Cardiac muscle cell (in vitro differentiated cells and primary cell): ENCODE measurements around the gene KCNQ1. TPM values are rescaled to one million over a fixed set of nuclear protein-coding genes. Genes with fewer than 3 reads are reported as not detected.

Experiments
- DNase-seq, 2 donors: peaks; one replicate each; pipeline versions ENCODE4 v3.0.0 to v3.0.0-alpha.2; 2010 to 2017; ENCODE audit warnings: low read depth in 1 of 2, low spot score in 1 of 2
- H3K27ac ChIP-seq: fragments of 200-600 bp; sonication (generic); 2 replicates; pipeline ENCODE4 v1.5.1; 2016
- H3K27me3 ChIP-seq: fragments of 200-600 bp; sonication (generic); 2 replicates; pipeline ENCODE4 v1.6.0; 2016; ENCODE audit warnings: control low read depth
- H3K36me3 ChIP-seq: fragments of 200-600 bp; sonication (generic); 2 replicates; pipeline ENCODE4 v1.5.1; 2016; ENCODE audit warnings: control low read depth
- H3K4me1 ChIP-seq: fragments of 200-600 bp; sonication (generic); 2 replicates; pipeline ENCODE4 v1.8.1; 2017; ENCODE audit warnings: low read depth, mild to moderate bottlenecking, mixed run types
- H3K4me3 ChIP-seq: fragments of 200-600 bp; sonication (generic); 2 replicates; pipeline ENCODE4 v1.5.1; 2016; ENCODE audit warnings: mild to moderate bottlenecking
- H3K9me3 ChIP-seq: fragments of 200-600 bp; sonication (generic); 2 replicates; pipeline ENCODE4 v1.5.1; 2017; ENCODE audit warnings: low read depth, mild to moderate bottlenecking, control low read depth
- CTCF ChIP-seq: IDR thresholded peaks from 2 replicates; pipeline ENCODE4 v1.5.1; 2012; ENCODE audit warnings: low read depth, mild to moderate bottlenecking, low read length
- polyA plus RNA-seq: library from polyadenylated mRNA; unstranded; fragments of >200 nt; fragmentation: Nextera tagmentation; extraction: Ambion mirVana; gene quantifications from 2 replicates; pipeline ENCODE4 v1.2.1, GENCODE V29; 2016
- total RNA-seq: library from RNA; depleted of rRNA; stranded (reverse); fragments of >200 nt; gene quantifications from 2 replicates; pipeline ENCODE4 v1.2.3, GENCODE V29; 2016

Gene KCNQ1
- total and polyA plus RNA-seq, 2 experiments from 2014 or later = 13.9 to 18.6 TPM

GRCh38 chr11:2577991-2578928 lies 133.5 kb downstream of the KCNQ1 start:
- H3K36me3 ChIP-seq = no peaks in the 10 kb centered on the region
- no peak overlapping the region for H3K4me3 ChIP-seq
- peak in 1 of 2 donors; percentile 44 for DNase-seq
- H3K9me3 ChIP-seq = no peaks in the 10 kb centered on the region
- TF ChIP-seq CTCF = no peak
- no peaks in the 10 kb centered on the region for H3K27me3 ChIP-seq
- H3K4me1 ChIP-seq = peaks cover 13% of the 10 kb centered on the region
- H3K27ac ChIP-seq = peak overlapping the region; percentile 60

GRCh38 chr11:2578929-2579270 lies 134.1 kb downstream of the KCNQ1 start:
- Histone ChIP-seq H3K27me3 (no peaks in the 10 kb centered on the region), H3K36me3 (no peaks in the 10 kb centered on the region), H3K9me3 (no peaks in the 10 kb centered on the region), H3K4me3 (no peak overlapping the region), H3K4me1 (peaks cover 13% of the 10 kb centered on the region), H3K27ac (no peak overlapping the region)
- no peak for TF ChIP-seq CTCF
- DNase-seq = no peak

- Histone ChIP-seq H3K27ac (no peak overlapping the region), H3K4me1 (peaks cover 13% of the 10 kb centered on the region), H3K4me3 (no peak overlapping the region), H3K36me3 (no peaks in the 10 kb centered on the region), H3K27me3 (no peaks in the 10 kb centered on the region), H3K9me3 (no peaks in the 10 kb centered on the region)
- no peak for TF ChIP-seq CTCF
- no peak for DNase-seq
Measured at GRCh38 chr11:2579315-2580060, 134.7 kb downstream of the KCNQ1 start.

GRCh38 chr11:2580061-2580421 lies 135.2 kb downstream of the KCNQ1 start:
- Histone ChIP-seq H3K27me3 (no peaks in the 10 kb centered on the region), H3K9me3 (no peaks in the 10 kb centered on the region), H3K27ac (no peak overlapping the region), H3K4me1 (peaks cover 13% of the 10 kb centered on the region), H3K36me3 (no peaks in the 10 kb centered on the region), H3K4me3 (no peak overlapping the region)
- no peak for DNase-seq
- TF ChIP-seq CTCF = no peak

- no peaks in the 10 kb centered on the region for H3K9me3 ChIP-seq
- no peak for TF ChIP-seq CTCF
- no peaks in the 10 kb centered on the region for H3K27me3 ChIP-seq
- H3K4me1 ChIP-seq = peaks cover 13% of the 10 kb centered on the region
- DNase-seq = no peak
- H3K36me3 ChIP-seq = no peaks in the 10 kb centered on the region
- no peak overlapping the region for H3K4me3 ChIP-seq
- H3K27ac ChIP-seq = no peak overlapping the region
Measured at GRCh38 chr11:2580571-2581001, 135.8 kb downstream of the KCNQ1 start.
